NT2/D1 (cell line): Measurements from ENCODE around the gene ZCCHC8.
A peak's percentile ranks its signal among the peaks of the same experiment; 100 is the strongest.

Source experiments
- DNase-seq: peaks from one replicate; pipeline ENCODE4 v3.0.0-alpha.2; 2011; ENCODE audit warnings: low read depth, low spot score
- H3K27me3 ChIP-seq: 2 replicates; pipeline ENCODE4 v1.6.0; 2011; ENCODE audit warnings: mild to moderate bottlenecking; ENCODE audit not compliant: insufficient read length, insufficient read depth
- H3K36me3 ChIP-seq: 2 replicates; pipeline ENCODE4 v1.6.1; 2011; ENCODE audit warnings: mild to moderate bottlenecking, low read length, mixed read lengths; ENCODE audit not compliant: insufficient read depth, insufficient read length
- H3K4me1 ChIP-seq: 2 replicates; pipeline ENCODE4 v1.5.1; 2011; ENCODE audit not compliant: insufficient read depth, insufficient read length
- H3K4me3 ChIP-seq: 2 replicates; pipeline ENCODE4 v1.5.1; 2011; ENCODE audit warnings: low read depth; ENCODE audit not compliant: insufficient read length
- H3K9ac ChIP-seq: 2 replicates; pipeline ENCODE4 v1.6.0; 2011; ENCODE audit warnings: low read depth; ENCODE audit not compliant: insufficient read length
- H3K9me3 ChIP-seq: 2 replicates; pipeline ENCODE4 v1.5.1; 2011; ENCODE audit warnings: mild to moderate bottlenecking, low read length; ENCODE audit not compliant: insufficient read depth
- SUZ12 ChIP-seq: IDR thresholded peaks from 2 replicates; pipeline ENCODE4 v1.6.1; 2011; ENCODE audit not compliant: insufficient read length, insufficient read depth; ENCODE audit errors: extremely low read depth
- YY1 ChIP-seq: IDR thresholded peaks from 2 replicates; pipeline ENCODE4 v1.6.1; 2011; ENCODE audit not compliant: insufficient read length, insufficient read depth
- ZNF274 ChIP-seq: IDR thresholded peaks from 2 replicates; pipeline ENCODE4 v1.6.1; 2011; ENCODE audit warnings: mild to moderate bottlenecking, low read depth, low read length

Gene ZCCHC8

GRCh38 chr12:122506393-122506938 is 5.7 kb upstream of the ZCCHC8 start:
- TF ChIP-seq ZNF274: no peak
- TF ChIP-seq YY1: no peak
- no peak for TF ChIP-seq SUZ12
- Histone ChIP-seq H3K9me3 (no peaks in the 10 kb centered on the region), H3K9ac (no peak overlapping the region), H3K27me3 (no peaks in the 10 kb centered on the region), H3K4me3 (no peak overlapping the region), H3K36me3 (peaks cover 84% of the 10 kb centered on the region), H3K4me1 (no peaks in the 10 kb centered on the region)
- no peak for DNase-seq

GRCh38 chr12:122505419-122506051 is 4.8 kb upstream of the ZCCHC8 start:
- H3K4me3 ChIP-seq: no peak overlapping the region
- no peaks in the 10 kb centered on the region for H3K4me1 ChIP-seq
- H3K27me3 ChIP-seq: no peaks in the 10 kb centered on the region
- no peak overlapping the region for H3K9ac ChIP-seq
- no peaks in the 10 kb centered on the region for H3K9me3 ChIP-seq
- TF ChIP-seq SUZ12 (no peak), ZNF274 (no peak), YY1 (no peak)
- DNase-seq: no peak
- H3K36me3 ChIP-seq: peaks cover 74% of the 10 kb centered on the region

GRCh38 chr12:122503783-122504590 is 3.3 kb upstream of the ZCCHC8 start:
- no peak overlapping the region for H3K9ac ChIP-seq
- H3K27me3 ChIP-seq: no peaks in the 10 kb centered on the region
- peaks cover 60% of the 10 kb centered on the region for H3K36me3 ChIP-seq
- H3K9me3 ChIP-seq: no peaks in the 10 kb centered on the region
- no peak for DNase-seq
- no peaks in the 10 kb centered on the region for H3K4me1 ChIP-seq
- no peak for TF ChIP-seq YY1
- no peak for TF ChIP-seq SUZ12
- TF ChIP-seq ZNF274: no peak
- no peak overlapping the region for H3K4me3 ChIP-seq

- TF ChIP-seq SUZ12 (no peak), ZNF274 (no peak), YY1 (no peak)
- H3K36me3 ChIP-seq: peaks cover 60% of the 10 kb centered on the region
- H3K9me3 ChIP-seq: no peaks in the 10 kb centered on the region
- no peak for DNase-seq
- H3K27me3 ChIP-seq: no peaks in the 10 kb centered on the region
- H3K4me1 ChIP-seq: no peaks in the 10 kb centered on the region
- H3K9ac ChIP-seq: no peak overlapping the region
- H3K4me3 ChIP-seq: no peak overlapping the region
These were observed 2.5 kb upstream of the ZCCHC8 start for GRCh38 chr12:122503147-122503751.

GRCh38 chr12:122501489-122501989 is 807 bp upstream of the ZCCHC8 start:
- DNase-seq: no peak
- Histone ChIP-seq H3K4me3 (peak overlapping the region; percentile 81), H3K9me3 (no peaks in the 10 kb centered on the region), H3K36me3 (peaks cover 55% of the 10 kb centered on the region), H3K4me1 (no peaks in the 10 kb centered on the region), H3K9ac (no peak overlapping the region), H3K27me3 (no peaks in the 10 kb centered on the region)
- no peak for TF ChIP-seq YY1

- peak overlapping the region; percentile 97 for H3K9ac ChIP-seq
- no peaks in the 10 kb centered on the region for H3K27me3 ChIP-seq
- H3K4me3 ChIP-seq: peak overlapping the region; percentile 81
- TF ChIP-seq YY1 (no peak), SUZ12 (no peak), ZNF274 (no peak)
- H3K4me1 ChIP-seq: no peaks in the 10 kb centered on the region
- H3K9me3 ChIP-seq: no peaks in the 10 kb centered on the region
- peaks cover 53% of the 10 kb centered on the region for H3K36me3 ChIP-seq
- DNase-seq: peak; percentile 16
These were observed 594 bp downstream of the ZCCHC8 start for GRCh38 chr12:122499991-122500684.
